SU-DHL-6 (cell line): ENCODE data around the gene PPP1R9B.

Experiments
- H2AFZ ChIP-seq: fragments of 200-600 bp; sonication (generic); 2 replicates; pipeline ENCODE4 v1.6.1; 2014; ENCODE audit warnings: low read depth, mild to moderate bottlenecking, moderate library complexity, mixed read lengths, antibody characterized with exemption, low read length; ENCODE audit not compliant: severe bottlenecking
- H3F3A ChIP-seq: fragments of 200-600 bp; shearing (Covaris generic); 2 replicates; pipeline ENCODE4 v1.6.0; 2016; ENCODE audit warnings: antibody characterized with exemption, mild to moderate bottlenecking; ENCODE audit not compliant: insufficient read depth
- H3K27ac ChIP-seq: fragments of 200-600 bp; sonication (generic); 2 replicates; pipeline ENCODE4 v1.5.1; 2016; ENCODE audit warnings: low read depth, mild to moderate bottlenecking, low read length, moderate library complexity, mixed read lengths
- H3K27me3 ChIP-seq: fragments of 200-600 bp; sonication (generic), shearing (Covaris generic); 2 replicates; pipeline ENCODE4 v1.6.0; 2014; ENCODE audit warnings: mild to moderate bottlenecking, low read length
- H3K36me3 ChIP-seq: fragments of 200-600 bp; sonication (generic); 2 replicates; pipeline ENCODE4 v1.6.1; 2014; ENCODE audit warnings: mild to moderate bottlenecking, low read length, mixed read lengths
- H3K4me2 ChIP-seq: fragments of 300-600, 200-600 bp; shearing (Covaris generic), sonication (generic); 2 replicates; pipeline ENCODE4 v1.6.0; 2014; ENCODE audit warnings: low read length, low read depth, mild to moderate bottlenecking; ENCODE audit not compliant: poor library complexity, severe bottlenecking
- H3K4me3 ChIP-seq: fragments of 200-600 bp; sonication (generic); 2 replicates; pipeline ENCODE4 v1.5.1; 2014; ENCODE audit warnings: antibody characterized with exemption, low read length, mild to moderate bottlenecking, mixed read lengths; ENCODE audit not compliant: insufficient read depth, poor library complexity, severe bottlenecking
- H3K79me2 ChIP-seq: fragments of 200-600 bp; sonication (generic); 2 replicates; pipeline ENCODE4 v1.6.1; 2014; ENCODE audit warnings: mild to moderate bottlenecking, low read length, moderate library complexity; ENCODE audit not compliant: insufficient read depth
- H3K9ac ChIP-seq: fragments of 200-600 bp; sonication (generic); 2 replicates; pipeline ENCODE4 v1.7.0; 2014; ENCODE audit warnings: mild to moderate bottlenecking, low read length
- H3K9me2 ChIP-seq: fragments of 200-600 bp; sonication (generic); replicated peaks from 2 replicates; pipeline ENCODE4 v1.6.1; 2014; ENCODE audit warnings: low read length; ENCODE audit not compliant: insufficient read depth
- H3K9me3 ChIP-seq: fragments of 200-600 bp; sonication (generic); 2 replicates; pipeline ENCODE4 v1.6.1; 2014; ENCODE audit warnings: low read length, mixed read lengths; ENCODE audit not compliant: insufficient read depth
- H4K20me1 ChIP-seq: fragments of 200-600 bp; sonication (generic); 2 replicates; pipeline ENCODE4 v1.6.1; 2014; ENCODE audit warnings: low read depth, mild to moderate bottlenecking, antibody characterized with exemption, low read length, moderate library complexity, mixed read lengths
- EZH2phosphoT487 ChIP-seq: fragments of 200-600 bp; sonication (generic), shearing (Covaris generic); conservative IDR thresholded peaks from 2 replicates; pipeline ENCODE4 v1.6.1; 2018; ENCODE audit warnings: mild to moderate bottlenecking, antibody characterized with exemption, low read length, moderate library complexity, mixed read lengths
- TF ChIP-seq, protein P1 (sequence below): fragments of 200-600 bp; sonication (generic); IDR thresholded peaks from one replicate; pipeline ENCODE4 v1.5.1; 2017; ENCODE audit warnings: antibody characterized with exemption, mild to moderate bottlenecking, low read length, moderate library complexity; ENCODE audit not compliant: insufficient read depth, poor library complexity, severe bottlenecking

Gene PPP1R9B

GRCh38 chr17:50181144-50181543, 30.7 kb upstream of the PPP1R9B start:
- Histone ChIP-seq H2AFZ (no peak overlapping the region), H4K20me1 (no peaks in the 10 kb centered on the region), H3K27me3 (no peaks in the 10 kb centered on the region), H3K36me3 (no peaks in the 10 kb centered on the region), H3K4me2 (no peak overlapping the region), H3K9ac (no peak overlapping the region), H3K27ac (no peak overlapping the region), H3K4me3 (no peak overlapping the region), H3K9me3 (no peaks in the 10 kb centered on the region), H3F3A (no peaks in the 10 kb centered on the region), H3K9me2 (no peaks in the 10 kb centered on the region), H3K79me2 (no peaks in the 10 kb centered on the region)
- TF ChIP-seq, protein P1, sequence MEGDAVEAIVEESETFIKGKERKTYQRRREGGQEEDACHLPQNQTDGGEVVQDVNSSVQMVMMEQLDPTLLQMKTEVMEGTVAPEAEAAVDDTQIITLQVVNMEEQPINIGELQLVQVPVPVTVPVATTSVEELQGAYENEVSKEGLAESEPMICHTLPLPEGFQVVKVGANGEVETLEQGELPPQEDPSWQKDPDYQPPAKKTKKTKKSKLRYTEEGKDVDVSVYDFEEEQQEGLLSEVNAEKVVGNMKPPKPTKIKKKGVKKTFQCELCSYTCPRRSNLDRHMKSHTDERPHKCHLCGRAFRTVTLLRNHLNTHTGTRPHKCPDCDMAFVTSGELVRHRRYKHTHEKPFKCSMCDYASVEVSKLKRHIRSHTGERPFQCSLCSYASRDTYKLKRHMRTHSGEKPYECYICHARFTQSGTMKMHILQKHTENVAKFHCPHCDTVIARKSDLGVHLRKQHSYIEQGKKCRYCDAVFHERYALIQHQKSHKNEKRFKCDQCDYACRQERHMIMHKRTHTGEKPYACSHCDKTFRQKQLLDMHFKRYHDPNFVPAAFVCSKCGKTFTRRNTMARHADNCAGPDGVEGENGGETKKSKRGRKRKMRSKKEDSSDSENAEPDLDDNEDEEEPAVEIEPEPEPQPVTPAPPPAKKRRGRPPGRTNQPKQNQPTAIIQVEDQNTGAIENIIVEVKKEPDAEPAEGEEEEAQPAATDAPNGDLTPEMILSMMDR, result no peak
- TF ChIP-seq EZH2phosphoT487, result no peak

GRCh38 chr17:50180620-50181019, 30.1 kb upstream of the PPP1R9B start:
- no peak overlapping the region for H3K9ac ChIP-seq
- no peak overlapping the region for H3K4me2 ChIP-seq
- H3K27ac ChIP-seq, result no peak overlapping the region

GRCh38 chr17:50180111-50180510, 29.6 kb upstream of the PPP1R9B start:
- Histone ChIP-seq H3K36me3 (no peaks in the 10 kb centered on the region), H3K4me3 (no peak overlapping the region), H3K9me2 (no peaks in the 10 kb centered on the region), H3K27me3 (no peaks in the 10 kb centered on the region), H3K9ac (no peak overlapping the region), H3F3A (no peaks in the 10 kb centered on the region), H4K20me1 (no peaks in the 10 kb centered on the region), H2AFZ (no peak overlapping the region), H3K27ac (no peak overlapping the region), H3K9me3 (no peaks in the 10 kb centered on the region), H3K79me2 (no peaks in the 10 kb centered on the region), H3K4me2 (no peak overlapping the region)
- TF ChIP-seq, protein P1, result no peak
- no peak for TF ChIP-seq EZH2phosphoT487

More at GRCh38 chr17:50180620-50181019, 30.1 kb upstream of the PPP1R9B start:
- H3K4me3 ChIP-seq, result no peak overlapping the region
- H3K79me2 ChIP-seq, result no peaks in the 10 kb centered on the region
- no peaks in the 10 kb centered on the region for H3K9me3 ChIP-seq
- no peaks in the 10 kb centered on the region for H4K20me1 ChIP-seq
- no peak overlapping the region for H2AFZ ChIP-seq
- no peaks in the 10 kb centered on the region for H3K27me3 ChIP-seq
- H3K36me3 ChIP-seq, result no peaks in the 10 kb centered on the region
- no peaks in the 10 kb centered on the region for H3F3A ChIP-seq
- TF ChIP-seq, protein P1, result no peak
- no peaks in the 10 kb centered on the region for H3K9me2 ChIP-seq
